Fibroblast of lung (primary cell): Measurements from ENCODE around the gene SPATA9. TPM values are rescaled to one million over a fixed set of nuclear protein-coding genes. Genes with fewer than 3 reads are reported as not detected.
"Not testable (repeated sequence)": the region's sequence is repeated elsewhere in the genome, so short reads cannot be mapped to it uniquely, and the experiment has no call there.

Source experiments
- DNase-seq, 2 donors: peaks; one replicate each; pipeline versions ENCODE4 v3.0.0 to v3.0.0-alpha.2; 2010; ENCODE audit warnings: low read depth in 2 of 2
- H2AFZ ChIP-seq: 2 replicates; pipeline ENCODE4 v1.5.1; 2012; ENCODE audit warnings: low read length, control low read depth, inconsistent platforms
- H3K27ac ChIP-seq: 2 replicates; pipeline ENCODE4 v1.5.1; 2011; ENCODE audit warnings: low read length, control low read depth; ENCODE audit not compliant: insufficient read depth
- H3K27me3 ChIP-seq: 2 replicates; pipeline ENCODE4 v1.5.1; 2011; ENCODE audit warnings: mild to moderate bottlenecking, low read length; ENCODE audit not compliant: control insufficient read depth, insufficient read depth
- H3K36me3 ChIP-seq: 2 replicates; pipeline ENCODE4 v1.5.1; 2011; ENCODE audit warnings: low read length; ENCODE audit not compliant: control insufficient read depth, insufficient read depth
- H3K4me1 ChIP-seq: 2 replicates; pipeline ENCODE4 v1.5.1; 2011; ENCODE audit warnings: low read length; ENCODE audit not compliant: control insufficient read depth, insufficient read depth; ENCODE audit errors: extremely low read depth
- H3K4me2 ChIP-seq: 2 replicates; pipeline ENCODE4 v1.5.1; 2011; ENCODE audit warnings: low read length, control low read depth; ENCODE audit not compliant: insufficient read depth; ENCODE audit errors: extremely low read depth
- H3K4me3 ChIP-seq, 4 experiments: fragments of 200-600 bp in 1 of 4; sonication (generic) in 1 of 4; replicated peaks in 1 of 4; 2 replicates each; pipeline ENCODE4 v1.5.1; 2011 to 2016; ENCODE audit warnings: low read length in 4 of 4, low read depth in 3 of 4, mild to moderate bottlenecking in 3 of 4, control low read depth in 2 of 4, inconsistent platforms in 1 of 4, mixed read lengths in 1 of 4; ENCODE audit not compliant: insufficient read depth in 1 of 4; ENCODE audit errors: control extremely low read depth in 1 of 4
- H3K79me2 ChIP-seq: 2 replicates; pipeline ENCODE4 v1.5.1; 2012; ENCODE audit warnings: mild to moderate bottlenecking, low read length, inconsistent platforms; ENCODE audit not compliant: control insufficient read depth, insufficient read depth
- H3K9ac ChIP-seq: 2 replicates; pipeline ENCODE4 v1.5.1; 2011; ENCODE audit warnings: mild to moderate bottlenecking, low read length, control low read depth; ENCODE audit not compliant: insufficient read depth
- H3K9me3 ChIP-seq: 2 replicates; pipeline ENCODE4 v1.5.1; 2012; ENCODE audit warnings: low read depth, low read length; ENCODE audit not compliant: control insufficient read depth, insufficient read depth
- H4K20me1 ChIP-seq: 2 replicates; pipeline ENCODE4 v1.5.1; 2011; ENCODE audit warnings: low read length; ENCODE audit not compliant: control insufficient read depth, insufficient read depth; ENCODE audit errors: extremely low read depth
- EZH2 ChIP-seq: IDR thresholded peaks from 2 replicates; pipeline ENCODE4 v1.5.1; 2012; ENCODE audit warnings: low read length, control low read depth, mild to moderate bottlenecking; ENCODE audit errors: missing control alignments
- polyA plus RNA-seq, 2 donors: library from polyadenylated mRNA; depleted of rRNA in 1 of 2; stranded (reverse) in 1 of 2; unstranded in 1 of 2; fragments of >200 nt; gene quantifications; 2 replicates each; pipeline ENCODE4 v1.2.1, GENCODE V29; 2011 to 2012; ENCODE audit warnings: missing spikeins in 1 of 2
- total RNA-seq: library from RNA; depleted of rRNA; stranded (reverse); fragments of >200 nt; gene quantifications from 2 replicates; pipeline ENCODE4 v1.2.1, GENCODE V29; 2014
- TF ChIP-seq, protein P1 (sequence below), 2 donors: IDR thresholded peaks in 1 of 2; conservative IDR thresholded peaks in 1 of 2; 1 replicate in 1 of 2; 2 replicates in 1 of 2; pipeline ENCODE4 v1.5.1; 2011 to 2012; ENCODE audit warnings: low read length in 2 of 2, control low read depth in 1 of 2, inconsistent platforms in 1 of 2, low read depth in 1 of 2, mild to moderate bottlenecking in 1 of 2

The SPATA9 gene
- total and polyA plus RNA-seq, 2 donors (not counting 1 experiment from before 2014, with no cell fraction given) = 0.66 to 1.7 TPM

GRCh38 chr5:95709967-95710650, 27.3 kb upstream of the SPATA9 start:
- H3K79me2 ChIP-seq = no peaks in the 10 kb centered on the region
- H3K4me3 ChIP-seq = no peak overlapping the region
- H3K9me3 ChIP-seq = no peaks in the 10 kb centered on the region
- no peaks in the 10 kb centered on the region for H3K36me3 ChIP-seq
- H3K4me2 ChIP-seq = no peak overlapping the region
- DNase-seq = peak in 1 of 2 donors; percentile 35
- no peaks in the 10 kb centered on the region for H3K4me1 ChIP-seq
- no peak overlapping the region for H3K9ac ChIP-seq
- TF ChIP-seq, protein P1, sequence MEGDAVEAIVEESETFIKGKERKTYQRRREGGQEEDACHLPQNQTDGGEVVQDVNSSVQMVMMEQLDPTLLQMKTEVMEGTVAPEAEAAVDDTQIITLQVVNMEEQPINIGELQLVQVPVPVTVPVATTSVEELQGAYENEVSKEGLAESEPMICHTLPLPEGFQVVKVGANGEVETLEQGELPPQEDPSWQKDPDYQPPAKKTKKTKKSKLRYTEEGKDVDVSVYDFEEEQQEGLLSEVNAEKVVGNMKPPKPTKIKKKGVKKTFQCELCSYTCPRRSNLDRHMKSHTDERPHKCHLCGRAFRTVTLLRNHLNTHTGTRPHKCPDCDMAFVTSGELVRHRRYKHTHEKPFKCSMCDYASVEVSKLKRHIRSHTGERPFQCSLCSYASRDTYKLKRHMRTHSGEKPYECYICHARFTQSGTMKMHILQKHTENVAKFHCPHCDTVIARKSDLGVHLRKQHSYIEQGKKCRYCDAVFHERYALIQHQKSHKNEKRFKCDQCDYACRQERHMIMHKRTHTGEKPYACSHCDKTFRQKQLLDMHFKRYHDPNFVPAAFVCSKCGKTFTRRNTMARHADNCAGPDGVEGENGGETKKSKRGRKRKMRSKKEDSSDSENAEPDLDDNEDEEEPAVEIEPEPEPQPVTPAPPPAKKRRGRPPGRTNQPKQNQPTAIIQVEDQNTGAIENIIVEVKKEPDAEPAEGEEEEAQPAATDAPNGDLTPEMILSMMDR (conservative IDR thresholded peaks at IDR 0.05 in 1 of 2, IDR thresholded peaks at IDR 0.05 in 1 of 2; ENCODE audit: low read depth in 1 of 2, low read length in 2 of 2) = no peak
- no peak for TF ChIP-seq EZH2
- no peak overlapping the region for H3K27ac ChIP-seq
- no peaks in the 10 kb centered on the region for H3K27me3 ChIP-seq
- H4K20me1 ChIP-seq = no peaks in the 10 kb centered on the region
- H2AFZ ChIP-seq = no peak overlapping the region

DNA sequence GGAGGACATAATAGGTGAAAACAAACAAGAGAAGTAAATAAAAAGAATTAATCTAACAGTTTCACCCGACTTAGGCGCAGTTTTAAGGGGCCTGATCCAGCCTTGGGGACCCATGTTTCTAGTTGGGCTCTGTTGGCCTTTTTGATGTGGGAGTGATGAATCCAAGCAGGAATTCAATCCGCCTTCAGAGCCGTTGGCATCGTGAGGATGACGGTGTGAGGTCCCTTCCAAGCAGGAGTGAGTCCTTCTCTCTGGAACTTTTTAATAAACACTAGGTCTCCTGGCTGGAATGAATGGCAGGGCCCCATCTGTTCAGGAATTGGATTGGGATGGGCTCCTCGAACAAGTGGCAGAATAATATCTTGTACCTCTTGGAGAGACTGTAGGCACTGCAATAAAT, 26.1 kb upstream of the SPATA9 start:
- Histone ChIP-seq H3K27ac (no peak overlapping the region), H3K79me2 (no peaks in the 10 kb centered on the region), H4K20me1 (no peaks in the 10 kb centered on the region), H3K4me1 (no peaks in the 10 kb centered on the region), H3K4me2 (no peak overlapping the region), H3K36me3 (no peaks in the 10 kb centered on the region), H3K9ac (no peak overlapping the region), H2AFZ (no peak overlapping the region), H3K9me3 (no peaks in the 10 kb centered on the region), H3K4me3 (no peak overlapping the region), H3K27me3 (no peaks in the 10 kb centered on the region)
- TF ChIP-seq EZH2 = no peak
- TF ChIP-seq, protein P1 (conservative IDR thresholded peaks at IDR 0.05 in 1 of 2, IDR thresholded peaks at IDR 0.05 in 1 of 2; ENCODE audit: low read depth in 1 of 2, low read length in 2 of 2) = no peak
- DNase-seq = no peak

GRCh38 chr5:95707534-95708188, 24.9 kb upstream of the SPATA9 start:
- not testable (repeated sequence) for H3K27me3 ChIP-seq, H2AFZ ChIP-seq, H3K4me2 ChIP-seq, DNase-seq, H3K9me3 ChIP-seq, H3K4me1 ChIP-seq, H3K79me2 ChIP-seq, H3K4me3 ChIP-seq, H4K20me1 ChIP-seq, H3K27ac ChIP-seq, H3K36me3 ChIP-seq, H3K9ac ChIP-seq
